Measurements from ENCODE around the gene SLC7A6.

- TF ChIP-seq, protein P1, sequence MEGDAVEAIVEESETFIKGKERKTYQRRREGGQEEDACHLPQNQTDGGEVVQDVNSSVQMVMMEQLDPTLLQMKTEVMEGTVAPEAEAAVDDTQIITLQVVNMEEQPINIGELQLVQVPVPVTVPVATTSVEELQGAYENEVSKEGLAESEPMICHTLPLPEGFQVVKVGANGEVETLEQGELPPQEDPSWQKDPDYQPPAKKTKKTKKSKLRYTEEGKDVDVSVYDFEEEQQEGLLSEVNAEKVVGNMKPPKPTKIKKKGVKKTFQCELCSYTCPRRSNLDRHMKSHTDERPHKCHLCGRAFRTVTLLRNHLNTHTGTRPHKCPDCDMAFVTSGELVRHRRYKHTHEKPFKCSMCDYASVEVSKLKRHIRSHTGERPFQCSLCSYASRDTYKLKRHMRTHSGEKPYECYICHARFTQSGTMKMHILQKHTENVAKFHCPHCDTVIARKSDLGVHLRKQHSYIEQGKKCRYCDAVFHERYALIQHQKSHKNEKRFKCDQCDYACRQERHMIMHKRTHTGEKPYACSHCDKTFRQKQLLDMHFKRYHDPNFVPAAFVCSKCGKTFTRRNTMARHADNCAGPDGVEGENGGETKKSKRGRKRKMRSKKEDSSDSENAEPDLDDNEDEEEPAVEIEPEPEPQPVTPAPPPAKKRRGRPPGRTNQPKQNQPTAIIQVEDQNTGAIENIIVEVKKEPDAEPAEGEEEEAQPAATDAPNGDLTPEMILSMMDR (IDR thresholded peaks at IDR 0.05): no peak
- TF ChIP-seq ZFX (IDR thresholded peaks at IDR 0.05; ENCODE audit: borderline replicate concordance): no peak
These were observed 17.2 kb downstream of the SLC7A6 start for GRCh38 chr16:68281368-68282063.
